HG02870 (cell line): ENCODE results near the gene TTLL6.

ENCODE experiments used
- ATAC-seq: cut with Tn5 transposase; IDR thresholded peaks from one replicate; pipeline ENCODE4 v1.9.1; 2021; ENCODE audit warnings: mild to moderate bottlenecking, moderate library complexity; ENCODE audit not compliant: unreplicated experiment

Gene TTLL6

GRCh38 chr17:48761114-48761513 lies 55.9 kb downstream of the TTLL6 start:
- no peak for ATAC-seq

- no peak for ATAC-seq
These were observed 56.6 kb downstream of the TTLL6 start for GRCh38 chr17:48760411-48760810.

GRCh38 chr17:48759288-48759687 lies 57.7 kb downstream of the TTLL6 start:
- no peak for ATAC-seq

GRCh38 chr17:48757524-48757961 lies 59.5 kb downstream of the TTLL6 start:
- no peak for ATAC-seq

GRCh38 chr17:48756830-48757251 lies 60.2 kb downstream of the TTLL6 start:
- no peak for ATAC-seq

- ATAC-seq, result no peak
These were observed 61.7 kb downstream of the TTLL6 start for GRCh38 chr17:48755356-48755755.

- ATAC-seq, result no peak
These were observed 62.3 kb downstream of the TTLL6 start for GRCh38 chr17:48754500-48755261.

GRCh38 chr17:48753794-48754499 lies 63.1 kb downstream of the TTLL6 start:
- ATAC-seq, result no peak

- ATAC-seq, result no peak
These were observed 64.4 kb downstream of the TTLL6 start for GRCh38 chr17:48752399-48753288.

- no peak for ATAC-seq
These were observed 65.2 kb downstream of the TTLL6 start for GRCh38 chr17:48751733-48752398.

GRCh38 chr17:48751172-48751571 lies 65.9 kb downstream of the TTLL6 start:
- ATAC-seq, result no peak

- ATAC-seq, result no peak
These were observed 67.1 kb downstream of the TTLL6 start for GRCh38 chr17:48749621-48750553.

- ATAC-seq, result no peak
These were observed 68.1 kb downstream of the TTLL6 start for GRCh38 chr17:48748718-48749566.

GRCh38 chr17:48747445-48748363 lies 69.3 kb downstream of the TTLL6 start:
- ATAC-seq, result no peak

- no peak for ATAC-seq
These were observed 70.0 kb downstream of the TTLL6 start for GRCh38 chr17:48746916-48747444.

- no peak for ATAC-seq
These were observed 71.4 kb downstream of the TTLL6 start for GRCh38 chr17:48745381-48746275.
